Activated CD4-positive, alpha-beta T cell treated with anti-CD3 and anti-CD28 coated beads, Interleukin-2, amount 10 ng/mL, durations not matched to agents 7 days and 5 days (primary cell): ENCODE results near the gene TAS2R39. TPM values are rescaled to one million over a fixed set of nuclear protein-coding genes. Genes with fewer than 3 reads are reported as not detected.
"Not testable (repeated sequence)": the region's sequence is repeated elsewhere in the genome, so short reads cannot be mapped to it uniquely, and the experiment has no call there.

Experiments
- CTCF ChIA-PET: fragments of 350-600 bp; sonication (Branson Sonifier 250); formaldehyde crosslinking; loops from one replicate; lab custom pipeline; 2021; ENCODE audit warnings: antibody characterized with exemption; lab: Charles Lee
- POLR2A ChIA-PET: fragments of 350-600 bp; sonication (Branson Sonifier 250); formaldehyde crosslinking; loops from one replicate; lab custom pipeline; 2021; ENCODE audit warnings: antibody characterized with exemption; lab: Charles Lee
- DNase-seq: peaks from one replicate; pipeline ENCODE4 v3.0.0-alpha.2; 2020
- H3K27ac Mint-ChIP-seq: one replicate; pipeline ENCODE4 v1.8.0; 2021; ENCODE audit warnings: mild to moderate bottlenecking, moderate library complexity, mixed read lengths
- H3K27me3 Mint-ChIP-seq: one replicate; pipeline ENCODE4 v1.8.0; 2021; ENCODE audit warnings: mixed read lengths
- H3K36me3 Mint-ChIP-seq: one replicate; pipeline ENCODE4 v1.8.0; 2021; ENCODE audit warnings: low read depth, mixed read lengths
- H3K4me1 Mint-ChIP-seq: one replicate; pipeline ENCODE4 v1.8.0; 2021; ENCODE audit warnings: mixed read lengths
- H3K4me3 Mint-ChIP-seq: one replicate; pipeline ENCODE4 v1.8.0; 2021; ENCODE audit warnings: mild to moderate bottlenecking, moderate library complexity, mixed read lengths
- H3K9me3 Mint-ChIP-seq: one replicate; pipeline ENCODE4 v1.8.0; 2021; ENCODE audit warnings: mixed read lengths
- total RNA-seq, 2 experiments: library from RNA; stranded (reverse); gene quantifications; one replicate each; pipeline ENCODE4 v1.2.3, GENCODE V29; 2021

The TAS2R39 gene
- total RNA-seq = not detected

DNA sequence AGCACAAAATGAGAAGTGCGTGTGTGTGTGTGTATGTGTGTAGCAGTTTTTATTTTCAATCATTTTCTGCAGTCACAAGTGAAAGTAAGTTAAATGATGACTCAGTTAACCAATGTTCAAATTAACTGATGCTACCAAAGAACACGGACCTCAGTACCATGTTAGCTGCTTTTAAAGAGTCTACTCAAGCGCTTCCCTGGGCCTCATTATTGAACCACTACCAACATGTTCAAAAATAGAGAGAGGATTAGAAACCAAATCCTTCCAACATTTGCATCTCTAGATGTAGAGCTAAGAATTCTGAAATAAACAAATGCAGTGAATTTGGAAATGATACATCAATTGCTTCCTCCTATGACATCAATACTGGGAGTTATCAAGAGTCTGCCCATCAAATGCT lies at the start of gene TAS2R39:
TAS2R39 (plus strand) TSS at position 396 of the 400 bp plus-strand sequence; CDS start at position 396, 0 bp downstream.
- ChIA-PET POLR2A (no interaction called here), CTCF (interaction anchor here (1.2 kb wide), 1 partner anchor 8 kb away, joined by 4 read pairs; no protein-coding TSS in a partner anchor)
- H3K27me3 Mint-ChIP-seq = peaks cover 15% of the 10 kb centered on the region
- no peak within 1 kb of the TSS for H3K27ac Mint-ChIP-seq
- peaks cover 1% of the 10 kb centered on the region for H3K9me3 Mint-ChIP-seq
- H3K36me3 Mint-ChIP-seq = no peaks in the 10 kb centered on the region
- DNase-seq = no peak
- no peaks in the 10 kb centered on the region for H3K4me1 Mint-ChIP-seq
- no peak within 1 kb of the TSS for H3K4me3 Mint-ChIP-seq

GRCh38 chr7:143147070-143147469 lies 36.1 kb upstream of the TAS2R39 start:
- Mint-ChIP-seq H3K27me3 (peaks cover 7% of the 10 kb centered on the region), H3K4me1 (no peaks in the 10 kb centered on the region), H3K36me3 (no peaks in the 10 kb centered on the region), H3K9me3 (peaks cover 7% of the 10 kb centered on the region), H3K4me3 (no peak overlapping the region), H3K27ac (no peak overlapping the region)
- no peak for DNase-seq
- ChIA-PET CTCF (no interaction called here), POLR2A (no interaction called here)

DNA sequence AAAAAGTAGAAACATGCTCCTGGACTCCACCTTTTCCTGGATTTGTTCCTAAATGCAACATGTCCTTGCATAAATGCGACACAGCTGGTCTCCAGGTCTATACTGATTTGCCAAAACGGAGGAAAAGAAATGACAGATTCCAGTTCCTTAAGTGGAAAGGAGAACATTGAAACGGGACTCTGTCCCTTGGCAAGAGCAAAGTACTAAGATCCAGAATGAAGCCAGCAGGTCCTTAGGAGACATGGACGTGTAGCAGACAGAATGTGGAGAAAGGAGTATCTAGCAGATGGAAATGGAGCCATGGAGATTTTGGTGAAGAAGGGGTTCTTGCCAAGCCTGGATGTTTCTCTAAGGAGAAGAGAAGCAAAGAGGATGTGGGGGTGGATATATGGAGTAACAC lies 35.2 kb upstream of the TAS2R39 start:
- Mint-ChIP-seq H3K4me1 (no peaks in the 10 kb centered on the region), H3K9me3 (peaks cover 7% of the 10 kb centered on the region), H3K27me3 (peaks cover 7% of the 10 kb centered on the region), H3K36me3 (no peaks in the 10 kb centered on the region), H3K27ac (no peak overlapping the region), H3K4me3 (no peak overlapping the region)
- ChIA-PET CTCF (no interaction called here), POLR2A (no interaction called here)
- DNase-seq = no peak

DNA sequence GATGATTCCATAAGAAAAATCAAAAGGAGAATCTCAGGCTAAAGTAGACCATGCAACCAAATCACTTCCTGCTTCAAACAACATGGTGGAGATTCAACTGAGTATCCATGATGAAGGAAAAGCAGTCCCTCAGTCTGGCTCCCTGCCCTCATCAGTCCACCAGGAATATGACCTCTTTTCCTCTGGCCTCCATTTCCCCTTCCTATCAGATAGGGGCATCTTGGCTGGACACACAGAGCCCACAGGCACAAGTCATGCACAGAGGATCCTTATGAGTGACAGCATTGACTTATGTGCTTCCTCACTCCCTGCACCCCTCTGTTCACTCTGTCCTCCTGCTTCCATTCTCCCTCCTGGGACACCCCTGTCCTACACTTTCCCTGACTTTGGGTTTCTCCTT lies 34.6 kb upstream of the TAS2R39 start:
- H3K4me1 Mint-ChIP-seq = no peaks in the 10 kb centered on the region
- no peaks in the 10 kb centered on the region for H3K36me3 Mint-ChIP-seq
- ChIA-PET CTCF (no interaction called here), POLR2A (no interaction called here)
- H3K27me3 Mint-ChIP-seq = peaks cover 6% of the 10 kb centered on the region
- no peak overlapping the region for H3K27ac Mint-ChIP-seq
- peaks cover 7% of the 10 kb centered on the region for H3K9me3 Mint-ChIP-seq
- H3K4me3 Mint-ChIP-seq = no peak overlapping the region
- DNase-seq = no peak

DNA sequence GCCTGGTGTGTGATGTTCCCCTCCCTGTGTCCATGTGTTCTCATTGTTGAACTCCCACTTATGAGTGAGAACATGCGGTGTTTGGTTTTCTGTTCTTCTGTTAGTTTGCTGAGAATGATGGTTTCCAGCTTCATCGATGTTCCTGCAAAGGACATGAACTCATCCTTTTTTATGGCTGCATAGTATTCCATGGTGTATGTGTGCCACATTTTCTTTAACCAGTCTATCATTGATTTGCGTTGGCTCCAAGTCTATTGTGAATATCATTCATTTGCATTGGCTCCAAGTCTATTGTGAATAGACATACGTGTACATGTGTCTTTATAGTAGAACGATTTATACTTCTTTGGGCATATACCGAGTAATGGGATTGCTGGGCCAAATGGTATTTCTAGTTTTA lies 32.5 kb upstream of the TAS2R39 start:
- H3K27ac Mint-ChIP-seq, H3K4me1 Mint-ChIP-seq, CTCF ChIA-PET, H3K36me3 Mint-ChIP-seq, DNase-seq, H3K27me3 Mint-ChIP-seq, H3K4me3 Mint-ChIP-seq, POLR2A ChIA-PET, H3K9me3 Mint-ChIP-seq: not testable (repeated sequence)

- H3K9me3 Mint-ChIP-seq, H3K27ac Mint-ChIP-seq, POLR2A ChIA-PET, H3K4me3 Mint-ChIP-seq, H3K27me3 Mint-ChIP-seq, DNase-seq, H3K4me1 Mint-ChIP-seq, H3K36me3 Mint-ChIP-seq: not testable (repeated sequence)
- CTCF ChIA-PET = interaction anchor here (0.9 kb wide), 1 partner anchor 45 kb away, joined by 3 read pairs; no protein-coding TSS in a partner anchor
Observed at GRCh38 chr7:143158617-143159016, 24.6 kb upstream of the TAS2R39 start.

GRCh38 chr7:143171697-143172096 lies 11.5 kb upstream of the TAS2R39 start:
- ChIA-PET CTCF (no interaction called here), POLR2A (no interaction called here)
- Mint-ChIP-seq H3K36me3 (no peaks in the 10 kb centered on the region), H3K9me3 (peaks cover 2% of the 10 kb centered on the region), H3K4me1 (no peaks in the 10 kb centered on the region), H3K27ac (no peak overlapping the region), H3K4me3 (no peak overlapping the region), H3K27me3 (peaks cover 5% of the 10 kb centered on the region)
- DNase-seq = no peak

- ChIA-PET POLR2A (no interaction called here), CTCF (no interaction called here)
- H3K4me3 Mint-ChIP-seq = no peak overlapping the region
- H3K9me3 Mint-ChIP-seq = peaks cover 4% of the 10 kb centered on the region
- DNase-seq = no peak
- no peak overlapping the region for H3K27ac Mint-ChIP-seq
- H3K4me1 Mint-ChIP-seq = no peaks in the 10 kb centered on the region
- H3K27me3 Mint-ChIP-seq = peaks cover 5% of the 10 kb centered on the region
- H3K36me3 Mint-ChIP-seq = no peaks in the 10 kb centered on the region
Observed at GRCh38 chr7:143172354-143172753, 10.9 kb upstream of the TAS2R39 start.

DNA sequence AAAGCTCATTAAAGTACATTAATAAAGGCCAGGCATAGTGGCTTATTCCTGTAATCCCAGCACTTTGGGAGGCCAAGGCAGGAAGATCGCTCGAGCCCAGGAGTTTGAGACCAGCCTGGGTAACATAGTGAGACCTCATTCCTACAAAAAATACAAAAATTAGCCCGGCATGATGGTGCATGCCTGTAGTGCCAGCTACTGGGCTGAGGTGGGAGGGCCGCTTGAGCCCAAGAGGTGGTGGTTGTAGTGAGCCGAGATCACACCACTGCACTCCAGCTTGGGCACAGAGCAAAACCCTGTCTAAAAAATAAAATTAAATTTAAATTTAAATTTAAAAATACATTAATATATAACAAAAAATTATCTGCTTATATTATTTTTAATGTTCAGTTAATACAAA lies 7.1 kb upstream of the TAS2R39 start:
- Mint-ChIP-seq H3K27ac (no peak overlapping the region), H3K27me3 (peaks cover 5% of the 10 kb centered on the region), H3K36me3 (no peaks in the 10 kb centered on the region), H3K4me3 (no peak overlapping the region), H3K4me1 (no peaks in the 10 kb centered on the region), H3K9me3 (peaks cover 9% of the 10 kb centered on the region)
- DNase-seq = no peak
- CTCF ChIA-PET = no interaction called here
- POLR2A ChIA-PET = no interaction called here

- Mint-ChIP-seq H3K9me3 (peaks cover 9% of the 10 kb centered on the region), H3K4me1 (no peaks in the 10 kb centered on the region), H3K27me3 (peaks cover 5% of the 10 kb centered on the region), H3K36me3 (no peaks in the 10 kb centered on the region), H3K27ac (no peak overlapping the region), H3K4me3 (no peak overlapping the region)
- DNase-seq = no peak
- POLR2A ChIA-PET = no interaction called here
- CTCF ChIA-PET = no interaction called here
Observed at GRCh38 chr7:143177374-143178119, 5.7 kb upstream of the TAS2R39 start.

DNA sequence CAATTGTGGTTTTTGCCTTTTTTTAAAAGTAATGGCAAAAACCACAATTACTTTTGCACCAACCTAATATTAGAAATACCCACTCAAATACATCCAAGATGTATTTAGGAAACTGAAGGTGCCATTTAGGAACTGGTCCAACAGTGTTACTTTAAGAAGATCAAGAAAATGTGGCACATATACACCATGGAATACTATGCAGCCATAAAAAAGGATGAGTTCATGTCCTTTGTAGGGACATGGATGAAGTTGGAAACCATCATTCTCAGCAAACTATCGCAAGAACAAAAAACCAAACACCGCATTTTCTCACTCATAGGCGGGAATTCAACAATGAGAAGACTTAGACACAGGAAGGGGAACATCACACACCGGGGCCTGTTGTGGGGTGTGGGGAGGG lies 2.4 kb upstream of the TAS2R39 start:
- H3K4me3 Mint-ChIP-seq, H3K9me3 Mint-ChIP-seq, H3K4me1 Mint-ChIP-seq, DNase-seq, CTCF ChIA-PET, POLR2A ChIA-PET, H3K27ac Mint-ChIP-seq, H3K36me3 Mint-ChIP-seq: not testable (repeated sequence)
- H3K27me3 Mint-ChIP-seq = peaks cover 12% of the 10 kb centered on the region

GRCh38 chr7:143181349-143181748 lies 1.9 kb upstream of the TAS2R39 start:
- Mint-ChIP-seq H3K4me1 (no peaks in the 10 kb centered on the region), H3K27me3 (peaks cover 15% of the 10 kb centered on the region), H3K4me3 (no peak overlapping the region), H3K9me3 (peaks cover 7% of the 10 kb centered on the region), H3K36me3 (no peaks in the 10 kb centered on the region), H3K27ac (no peak overlapping the region)
- CTCF ChIA-PET = no interaction called here
- POLR2A ChIA-PET = no interaction called here
- no peak for DNase-seq

- Mint-ChIP-seq H3K4me1 (no peaks in the 10 kb centered on the region), H3K36me3 (no peaks in the 10 kb centered on the region), H3K9me3 (no peaks in the 10 kb centered on the region), H3K27ac (no peak overlapping the region), H3K27me3 (peaks cover 15% of the 10 kb centered on the region), H3K4me3 (no peak overlapping the region)
- DNase-seq = no peak
- POLR2A ChIA-PET = no interaction called here
- CTCF ChIA-PET = interaction anchor here (0.7 kb wide), 1 partner anchor 29 kb away, joined by 3 read pairs; no protein-coding TSS in a partner anchor
Observed at GRCh38 chr7:143185551-143185950, 2.3 kb downstream of the TAS2R39 start.

GRCh38 chr7:143188994-143189393 lies 5.8 kb downstream of the TAS2R39 start:
- POLR2A ChIA-PET = no interaction called here
- Mint-ChIP-seq H3K4me3 (no peak overlapping the region), H3K36me3 (no peaks in the 10 kb centered on the region), H3K4me1 (no peaks in the 10 kb centered on the region), H3K27me3 (peaks cover 12% of the 10 kb centered on the region), H3K9me3 (no peaks in the 10 kb centered on the region), H3K27ac (no peak overlapping the region)
- CTCF ChIA-PET = interaction anchor here (0.6 kb wide), 1 partner anchor 226 kb away, joined by 4 read pairs; no protein-coding TSS in a partner anchor
- DNase-seq = no peak
